Astrocyte of the cerebellum (primary cell): Measurements from ENCODE around the gene RAMP2.
"Not testable (repeated sequence)": the region's sequence is repeated elsewhere in the genome, so short reads cannot be mapped to it uniquely, and the experiment has no call there.

Experiments
- DNase-seq: peaks from one replicate; pipeline ENCODE4 v3.0.0-alpha.2; 2011; ENCODE audit warnings: low read depth
- H3K4me3 ChIP-seq: 2 replicates; pipeline ENCODE4 v1.5.1; 2011; ENCODE audit warnings: mild to moderate bottlenecking, low read depth, low read length, moderate library complexity
- CTCF ChIP-seq: IDR thresholded peaks from 2 replicates; pipeline ENCODE4 v1.5.1; 2012; ENCODE audit warnings: low read length, low read depth, moderate library complexity, mild to moderate bottlenecking; ENCODE audit errors: missing control alignments
- in situ Hi-C: cut with HindIII; loops from 2 replicates; pipeline ENCODE4 v1.10.0; 2017; ENCODE audit warnings: low sequenced_read_pairs

Gene RAMP2

DNA sequence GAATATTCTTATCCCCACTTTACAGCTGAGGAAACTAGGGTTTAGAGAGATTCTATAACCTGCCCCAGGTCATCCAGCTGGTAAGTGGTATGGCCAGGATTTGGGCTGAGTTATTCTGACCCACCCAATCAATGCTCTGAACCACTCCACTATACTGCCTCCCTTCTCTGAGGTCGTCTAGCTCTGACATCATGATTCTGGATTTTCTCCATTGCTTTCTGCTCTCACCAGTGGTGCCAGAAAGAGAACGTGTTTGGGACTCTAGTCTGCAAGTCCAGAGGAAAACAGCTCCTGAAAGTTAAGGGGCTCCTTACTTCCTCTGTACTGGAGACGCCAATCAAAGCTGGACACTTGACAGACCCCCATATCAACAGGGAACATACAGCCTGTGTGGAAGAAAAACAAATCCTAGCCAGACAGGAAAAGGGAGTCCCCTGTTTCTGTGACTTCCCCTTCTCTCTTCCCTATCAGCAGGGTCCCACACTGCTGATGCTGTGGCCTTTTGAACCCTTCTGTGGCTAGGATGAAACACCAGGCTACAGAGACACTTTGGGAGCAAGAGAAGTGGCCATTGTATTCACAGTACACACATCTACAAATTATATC lies 10.2 kb upstream of the RAMP2 start:
- in situ Hi-C loops = no loop called here
- no peak overlapping the region for H3K4me3 ChIP-seq
- no peak for DNase-seq
- TF ChIP-seq CTCF = no peak

- in situ Hi-C loops = no loop called here
- TF ChIP-seq CTCF = no peak
- H3K4me3 ChIP-seq = no peak overlapping the region
- no peak for DNase-seq
These were observed 9.4 kb upstream of the RAMP2 start for GRCh38 chr17:42751628-42752027.

GRCh38 chr17:42754782-42755181 lies 6.2 kb upstream of the RAMP2 start:
- in situ Hi-C loops = no loop called here
- TF ChIP-seq CTCF = no peak
- no peak overlapping the region for H3K4me3 ChIP-seq
- DNase-seq = no peak

DNA sequence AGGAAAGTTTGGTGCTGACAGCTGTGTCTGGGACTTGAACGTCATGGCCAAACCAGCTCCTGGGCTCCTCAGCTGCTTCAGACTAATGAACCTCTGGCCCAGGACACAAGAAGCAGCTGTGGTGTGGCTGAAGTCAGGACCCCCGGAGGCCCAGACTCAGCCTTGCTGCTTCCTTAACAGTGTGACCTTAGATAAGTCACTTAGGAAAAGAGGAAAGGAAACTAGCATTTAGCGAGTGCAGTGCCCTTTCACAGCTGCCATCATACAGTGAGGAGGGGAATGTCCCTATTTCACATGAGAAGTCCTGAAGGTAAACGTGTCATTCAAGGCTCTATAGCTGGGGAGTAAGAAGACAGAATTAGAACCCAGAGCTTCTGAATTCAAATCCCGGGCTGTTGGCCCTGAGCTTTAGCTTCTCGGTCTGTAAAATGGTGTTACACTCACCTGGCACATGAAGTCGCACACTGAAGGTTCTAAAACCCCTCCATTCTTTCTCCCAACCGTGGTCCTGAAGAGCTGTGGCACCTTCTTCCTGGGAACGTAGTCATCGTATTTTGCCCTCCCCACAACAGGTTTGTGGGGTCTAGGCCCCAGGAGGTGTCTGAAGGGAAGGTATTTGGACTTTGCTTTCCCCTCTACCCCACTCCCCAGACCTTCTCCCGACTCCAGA lies 910 bp upstream of the RAMP2 start:
- TF ChIP-seq CTCF = no peak
- DNase-seq = no peak
- in situ Hi-C loops = no loop called here
- H3K4me3 ChIP-seq = no peak overlapping the region

DNA sequence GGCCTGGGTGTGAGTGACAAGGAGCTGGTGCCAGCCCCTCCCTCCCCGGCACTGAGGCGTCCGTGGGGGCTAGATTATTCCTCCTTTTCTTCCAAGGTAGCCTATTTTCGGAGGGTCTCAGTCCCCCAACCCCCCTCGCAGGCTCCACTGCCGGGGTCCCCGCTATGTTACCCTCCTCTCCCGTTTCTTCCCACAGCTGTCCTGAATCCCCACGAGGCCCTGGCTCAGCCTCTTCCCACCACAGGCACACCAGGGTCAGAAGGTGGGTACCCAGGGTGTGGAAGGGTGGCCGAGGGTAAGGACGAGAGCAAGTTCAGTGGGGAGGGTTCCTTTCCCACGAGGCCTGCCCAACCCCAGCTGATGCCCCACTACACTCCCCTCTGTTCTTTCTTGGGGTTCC lies 611 bp downstream of the RAMP2 start:
- no peak for DNase-seq
- no peak overlapping the region for H3K4me3 ChIP-seq
- in situ Hi-C loops = no loop called here
- no peak for TF ChIP-seq CTCF

GRCh38 chr17:42766124-42766523 lies 5.1 kb downstream of the RAMP2 start:
- no peak for DNase-seq
- no peak overlapping the region for H3K4me3 ChIP-seq
- in situ Hi-C loops = no loop called here
- TF ChIP-seq CTCF = no peak

- in situ Hi-C loops = no loop called here
- DNase-seq = no peak
- TF ChIP-seq CTCF = no peak
- no peak overlapping the region for H3K4me3 ChIP-seq
These were observed 6.5 kb downstream of the RAMP2 start for GRCh38 chr17:42767512-42767911.

DNA sequence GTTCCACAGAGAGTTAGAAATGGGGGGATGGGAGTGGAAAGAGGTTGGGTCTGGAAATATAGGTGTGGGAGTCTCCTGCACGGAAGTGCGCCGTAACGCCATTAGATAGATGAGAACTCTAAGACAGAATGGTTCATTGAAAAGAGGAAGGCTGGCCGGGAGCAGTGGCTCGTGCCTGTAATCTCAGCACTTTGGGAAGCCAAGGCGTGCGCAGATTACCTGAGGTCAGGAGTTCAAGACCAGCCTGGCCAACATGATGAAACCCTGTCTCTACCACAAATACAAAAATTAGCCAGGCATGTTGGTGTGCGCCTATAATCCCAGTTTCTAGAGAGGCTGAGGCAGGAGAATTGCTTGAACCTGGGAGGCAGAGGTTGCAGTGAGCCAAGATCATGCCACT lies 7.0 kb downstream of the RAMP2 start:
- H3K4me3 ChIP-seq, in situ Hi-C loops, DNase-seq: not testable (repeated sequence)

GRCh38 chr17:42769964-42770363 lies 8.9 kb downstream of the RAMP2 start:
- in situ Hi-C loops, DNase-seq, H3K4me3 ChIP-seq: not testable (repeated sequence)
